Transverse colon (tissue), 4 donors: ENCODE data around the gene TRAM2. TPM values are rescaled to one million over a fixed set of nuclear protein-coding genes. Genes with fewer than 3 reads are reported as not detected.

Source experiments
- DNase-seq: peaks from one replicate; pipeline ENCODE4 v3.0.0-alpha.2; 2019
- H3K27ac ChIP-seq, 4 donors: fragments of 200-600 bp; sonication (generic); 2 replicates each; pipeline ENCODE4 v1.5.1; 2016 to 2018; ENCODE audit warnings: inconsistent platforms in 4 of 4
- H3K27me3 ChIP-seq: fragments of 200-600 bp; sonication (generic); 2 replicates; pipeline ENCODE4 v1.5.1; 2017; ENCODE audit warnings: inconsistent platforms
- H3K36me3 ChIP-seq, 4 donors: fragments of 200-600 bp; sonication (generic); 2 replicates each; pipeline ENCODE4 v1.5.1; 2017 to 2019; ENCODE audit warnings: inconsistent platforms in 4 of 4
- H3K4me1 ChIP-seq, 4 donors: fragments of 200-600 bp; sonication (generic); 2 replicates each; pipeline ENCODE4 v1.5.1; 2017 to 2020; ENCODE audit warnings: inconsistent platforms in 4 of 4
- H3K4me3 ChIP-seq, 4 donors: fragments of 200-600 bp; sonication (generic); 1 replicate in 1 of 4; 2 replicates in 3 of 4; pipeline versions ENCODE4 v1.5.1 to v1.6.1; 2017 to 2019; ENCODE audit warnings: inconsistent platforms in 4 of 4
- H3K9me3 ChIP-seq, 2 donors: fragments of 200-600 bp; sonication (generic); 2 replicates each; pipeline ENCODE4 v1.5.1; 2017 to 2019; ENCODE audit warnings: inconsistent platforms in 2 of 2
- EP300 ChIP-seq: sonication (generic); formaldehyde crosslinking; IDR thresholded peaks from one replicate; pipeline ENCODE4 v1.6.1; 2017; ENCODE audit warnings: antibody characterized with exemption, low read depth
- POLR2A ChIP-seq: fragments of 450-650 bp; IDR thresholded peaks from one replicate; pipeline ENCODE4 v1.6.1; 2016; ENCODE audit warnings: antibody characterized with exemption, mild to moderate bottlenecking, moderate library complexity
- POLR2AphosphoS5 ChIP-seq, 3 donors: sonication (generic); formaldehyde crosslinking; IDR thresholded peaks; one replicate each; pipeline ENCODE4 v1.6.1; 2016; ENCODE audit warnings: antibody characterized with exemption in 3 of 3
- WGBS, 2 donors: methylation state at CpG; one replicate each; pipeline ENCODE4 v1.1.5; 2018; ENCODE audit warnings: low coverage in 1 of 2; 5-methylcytosine and 5-hydroxymethylcytosine counted together
- in situ Hi-C, 4 donors: fragments of 200-750 bp; cut with MboI; loops; one replicate each; pipeline versions ENCODE4 v1.15.0 to v1.15.1; 2017; ENCODE audit warnings: low sequenced_read_pairs in 3 of 4, low pct_ligation_motif_present in 1 of 4, low pct_unique_long_range_greater_than_20kb in 1 of 4
- intact Hi-C: fragments of 100-400 bp; cut with DNase I; formaldehyde crosslinking; loops from one replicate; pipeline ENCODE4 v1.15.1; 2023; ENCODE audit warnings: low total_unique reads
- total RNA-seq, 4 donors: library from RNA; depleted of rRNA; stranded (reverse); fragments of >200 nt; gene quantifications; one replicate each; pipeline ENCODE4 v1.1.0, GENCODE V29; 2016
- TF ChIP-seq, protein P1 (sequence below), 5 experiments: fragments of 200-600 bp in 3 of 5; fragments of 450-650 bp in 2 of 5; sonication (generic) in 3 of 5; IDR thresholded peaks; 1 replicate in 2 of 5; 2 replicates in 3 of 5; pipeline ENCODE4 v1.5.1; 2016 to 2017; ENCODE audit warnings: antibody characterized with exemption in 5 of 5, inconsistent platforms in 3 of 5, mild to moderate bottlenecking in 2 of 5, moderate library complexity in 1 of 5

The TRAM2 gene
- total RNA-seq, 4 donors from 2014 or later: 8.4 to 15.4 (median 11.7) TPM

GRCh38 chr6:52527436-52527835 lies 49.4 kb downstream of the TRAM2 start:
- 88 to 95% methylated on average over 4 to 7 of the region's 7 CpGs for WGBS, 2 donors
- H3K36me3 ChIP-seq: no peaks in the 10 kb centered on the region
- no peaks in the 10 kb centered on the region for H3K9me3 ChIP-seq
- TF ChIP-seq POLR2AphosphoS5 (IDR thresholded peaks at IDR 0.05): no peak
- TF ChIP-seq EP300: no peak
- TF ChIP-seq POLR2A: no peak
- TF ChIP-seq, protein P1, sequence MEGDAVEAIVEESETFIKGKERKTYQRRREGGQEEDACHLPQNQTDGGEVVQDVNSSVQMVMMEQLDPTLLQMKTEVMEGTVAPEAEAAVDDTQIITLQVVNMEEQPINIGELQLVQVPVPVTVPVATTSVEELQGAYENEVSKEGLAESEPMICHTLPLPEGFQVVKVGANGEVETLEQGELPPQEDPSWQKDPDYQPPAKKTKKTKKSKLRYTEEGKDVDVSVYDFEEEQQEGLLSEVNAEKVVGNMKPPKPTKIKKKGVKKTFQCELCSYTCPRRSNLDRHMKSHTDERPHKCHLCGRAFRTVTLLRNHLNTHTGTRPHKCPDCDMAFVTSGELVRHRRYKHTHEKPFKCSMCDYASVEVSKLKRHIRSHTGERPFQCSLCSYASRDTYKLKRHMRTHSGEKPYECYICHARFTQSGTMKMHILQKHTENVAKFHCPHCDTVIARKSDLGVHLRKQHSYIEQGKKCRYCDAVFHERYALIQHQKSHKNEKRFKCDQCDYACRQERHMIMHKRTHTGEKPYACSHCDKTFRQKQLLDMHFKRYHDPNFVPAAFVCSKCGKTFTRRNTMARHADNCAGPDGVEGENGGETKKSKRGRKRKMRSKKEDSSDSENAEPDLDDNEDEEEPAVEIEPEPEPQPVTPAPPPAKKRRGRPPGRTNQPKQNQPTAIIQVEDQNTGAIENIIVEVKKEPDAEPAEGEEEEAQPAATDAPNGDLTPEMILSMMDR (IDR thresholded peaks at IDR 0.05): no peak
- H3K27me3 ChIP-seq: no peaks in the 10 kb centered on the region
- H3K4me1 ChIP-seq: peaks cover 0 to 8% (median 6%) of the 10 kb centered on the region in 4 donors
- no peak overlapping the region for H3K27ac ChIP-seq
- in situ Hi-C loops (no loop called here), intact Hi-C loops (no loop called here)
- H3K4me3 ChIP-seq: no peak overlapping the region
- no peak for DNase-seq

- in situ Hi-C loops: no loop called here
- DNase-seq: no peak
- Histone ChIP-seq H3K4me3 (no peak overlapping the region), H3K27me3 (no peaks in the 10 kb centered on the region), H3K9me3 (no peaks in the 10 kb centered on the region), H3K36me3 (no peaks in the 10 kb centered on the region), H3K4me1 (peaks cover 6 to 16% (median 13%) of the 10 kb centered on the region in 4 donors), H3K27ac (no peak overlapping the region)
- TF ChIP-seq POLR2AphosphoS5 (IDR thresholded peaks at IDR 0.05) (no peak), EP300 (no peak), POLR2A (no peak)
- TF ChIP-seq, protein P1 (IDR thresholded peaks at IDR 0.05): no peak
- 77 to 86% methylated on average over 2 to 4 of the region's 4 CpGs for WGBS, 2 donors
- intact Hi-C loops: no loop called here
Observed at GRCh38 chr6:52526634-52527033, 50.2 kb downstream of the TRAM2 start.

DNA sequence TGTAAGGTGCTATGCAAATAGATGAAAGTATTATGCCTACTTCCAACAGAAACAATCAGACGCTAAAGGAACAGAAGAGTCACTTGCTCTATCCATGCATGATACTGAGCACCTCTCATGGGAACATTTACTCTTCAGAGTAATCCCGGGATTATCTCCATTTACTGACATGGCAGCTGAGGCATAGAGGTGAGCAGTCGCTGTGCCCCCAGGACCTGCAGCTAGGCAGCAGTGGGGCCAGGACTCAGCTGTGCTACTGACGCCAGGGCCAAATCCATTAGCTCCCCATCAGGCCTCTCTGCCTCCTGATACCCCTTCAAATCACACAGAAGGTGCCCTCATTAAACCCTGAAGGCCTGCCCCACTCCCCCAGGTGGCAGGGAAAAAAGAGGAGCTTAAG lies 51.9 kb downstream of the TRAM2 start:
- TF ChIP-seq, protein P1 (IDR thresholded peaks at IDR 0.05): no peak
- TF ChIP-seq EP300 (no peak), POLR2A (no peak), POLR2AphosphoS5 (IDR thresholded peaks at IDR 0.05) (no peak)
- peaks cover 6 to 17% (median 13%) of the 10 kb centered on the region in 4 donors for H3K4me1 ChIP-seq
- H3K27me3 ChIP-seq: no peaks in the 10 kb centered on the region
- in situ Hi-C loops: no loop called here
- H3K27ac ChIP-seq: no peak overlapping the region
- intact Hi-C loops: loop anchor here (5.0 kb wide), 1 partner anchor 42 kb away; no protein-coding TSS in a partner anchor
- 90% methylated on average over 4 of the region's 4 CpGs; no CpG with 5 or more reads in 1 of the 2 donors for WGBS, 2 donors
- H3K4me3 ChIP-seq: no peak overlapping the region
- DNase-seq: no peak
- H3K9me3 ChIP-seq: no peaks in the 10 kb centered on the region
- H3K36me3 ChIP-seq: no peaks in the 10 kb centered on the region

DNA sequence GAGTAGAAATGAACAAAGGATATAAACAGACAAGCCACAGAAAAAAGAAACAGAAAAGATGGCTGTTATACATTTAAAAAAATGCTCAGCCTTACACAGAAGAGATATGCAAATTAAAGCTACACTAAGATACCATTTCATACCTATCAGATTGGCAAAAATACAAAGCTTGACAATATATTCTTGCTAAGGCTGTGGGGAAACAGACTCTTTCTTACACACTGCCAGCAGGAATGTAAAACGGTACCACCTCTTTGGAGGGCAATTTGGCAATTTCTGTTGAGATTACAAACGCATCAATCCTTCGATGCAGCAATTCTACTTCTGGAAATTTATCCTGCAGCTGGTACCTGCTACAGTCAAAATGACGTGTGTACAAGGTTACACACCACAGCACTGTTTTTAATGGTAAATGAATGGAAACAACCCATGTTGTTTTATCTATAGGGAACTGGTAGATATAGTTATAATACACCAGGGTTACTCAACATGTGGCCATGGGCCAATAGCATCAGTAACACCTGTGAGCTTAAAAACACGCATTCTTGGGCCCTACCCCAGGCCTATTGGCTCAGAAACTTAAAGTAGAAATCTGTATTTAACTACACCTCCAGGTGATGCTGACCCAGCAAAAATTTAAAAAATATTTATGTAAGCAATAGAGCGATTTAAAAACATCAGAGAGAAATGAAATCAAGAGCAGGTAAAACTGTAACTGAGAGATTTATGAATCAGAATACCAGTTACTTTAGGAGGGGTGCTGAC lies 53.3 kb downstream of the TRAM2 start:
- Histone ChIP-seq H3K36me3 (no peaks in the 10 kb centered on the region), H3K9me3 (no peaks in the 10 kb centered on the region), H3K27me3 (no peaks in the 10 kb centered on the region), H3K4me1 (peaks cover 9 to 20% (median 15%) of the 10 kb centered on the region in 4 donors), H3K4me3 (no peak overlapping the region), H3K27ac (peak overlapping the region in 3 of 4 donors; percentile 39 to 72 (median 61))
- WGBS, 2 donors: 75 to 87% methylated on average over 6 of the region's 6 CpGs
- in situ Hi-C loops: no loop called here
- intact Hi-C loops: loop anchor here (5.0 kb wide), 1 partner anchor 44 kb away; no protein-coding TSS in a partner anchor
- TF ChIP-seq POLR2A: no peak
- TF ChIP-seq, protein P1 (IDR thresholded peaks at IDR 0.05): no peak
- no peak for TF ChIP-seq EP300
- TF ChIP-seq POLR2AphosphoS5 (IDR thresholded peaks at IDR 0.05): no peak
- no peak for DNase-seq
